NCI-H1417 (cell line): ENCODE measurements around the gene CD200R1L.

Source experiments
- DNase-seq, 3 experiments: peaks; one replicate each; lab custom pipeline; 2025; lab: John Stamatoyannopoulos, UW

Gene CD200R1L

GRCh38 chr3:112822064-112823055 lies 24.3 kb downstream of the CD200R1L start:
- no peak for DNase-seq

- no peak for DNase-seq
Measured at GRCh38 chr3:112818289-112818688, 28.4 kb downstream of the CD200R1L start.

GRCh38 chr3:112817797-112818196 lies 28.9 kb downstream of the CD200R1L start:
- no peak for DNase-seq

- DNase-seq = no peak
Measured at GRCh38 chr3:112817271-112817670, 29.4 kb downstream of the CD200R1L start.

GRCh38 chr3:112815981-112816380 lies 30.7 kb downstream of the CD200R1L start:
- DNase-seq = no peak

GRCh38 chr3:112814266-112814665 lies 32.4 kb downstream of the CD200R1L start:
- DNase-seq = peak in 2 of 3 experiments; percentile 9 to 42

GRCh38 chr3:112813723-112814171 lies 32.9 kb downstream of the CD200R1L start:
- DNase-seq = peak in 1 of 3 experiments; percentile 28

GRCh38 chr3:112813016-112813415 lies 33.6 kb downstream of the CD200R1L start:
- DNase-seq = no peak

- DNase-seq = no peak
Measured at GRCh38 chr3:112811917-112812660, 34.6 kb downstream of the CD200R1L start.

GRCh38 chr3:112811131-112811884 lies 35.4 kb downstream of the CD200R1L start:
- DNase-seq = no peak

- no peak for DNase-seq
Measured at GRCh38 chr3:112810561-112810960, 36.1 kb downstream of the CD200R1L start.

GRCh38 chr3:112808136-112808535 lies 38.5 kb downstream of the CD200R1L start:
- DNase-seq = peak in 1 of 3 experiments; percentile 26

GRCh38 chr3:112807685-112808084 lies 39.0 kb downstream of the CD200R1L start:
- DNase-seq = peak in 1 of 3 experiments; percentile 39

- no peak for DNase-seq
Measured at GRCh38 chr3:112806903-112807302, 39.8 kb downstream of the CD200R1L start.

- DNase-seq = no peak
Measured at GRCh38 chr3:112805126-112805525, 41.5 kb downstream of the CD200R1L start.

GRCh38 chr3:112804021-112804420 lies 42.6 kb downstream of the CD200R1L start:
- DNase-seq = no peak

- no peak for DNase-seq
Measured at GRCh38 chr3:112803467-112803866, 43.2 kb downstream of the CD200R1L start.

- DNase-seq = no peak
Measured at GRCh38 chr3:112802338-112802737, 44.3 kb downstream of the CD200R1L start.

- DNase-seq = no peak
Measured at GRCh38 chr3:112799946-112800345, 46.7 kb downstream of the CD200R1L start.

- no peak for DNase-seq
Measured at GRCh38 chr3:112794622-112795172, 52.0 kb downstream of the CD200R1L start.

- no peak for DNase-seq
Measured at GRCh38 chr3:112793326-112794081, 53.2 kb downstream of the CD200R1L start.
